ENCODE results near the gene UFL1. TPM values are rescaled to one million over a fixed set of nuclear protein-coding genes. Genes with fewer than 3 reads are reported as not detected.
"Not testable (repeated sequence)": the region's sequence is repeated elsewhere in the genome, so short reads cannot be mapped to it uniquely, and the experiment has no call there.

Gene UFL1
- 10 to 100 TPM; 21.5 to 24.9 (median 24.3) TPM for total RNA-seq
- long read RNA-seq, donor 1, full-length matches to known transcripts, result 9 of 16 reads
- long read RNA-seq, donor 1, partial matches to known transcripts, result 5 of 16 reads
- long read RNA-seq, donor 1, other reads (novel, unspliced or antisense), result 2 of 16 reads
- long read RNA-seq, donor 2, full-length matches to known transcripts, result 1 of 45 reads
- long read RNA-seq, donor 2, partial matches to known transcripts, result 41 of 45 reads
- long read RNA-seq, donor 2, other reads (novel, unspliced or antisense), result 3 of 45 reads

DNA sequence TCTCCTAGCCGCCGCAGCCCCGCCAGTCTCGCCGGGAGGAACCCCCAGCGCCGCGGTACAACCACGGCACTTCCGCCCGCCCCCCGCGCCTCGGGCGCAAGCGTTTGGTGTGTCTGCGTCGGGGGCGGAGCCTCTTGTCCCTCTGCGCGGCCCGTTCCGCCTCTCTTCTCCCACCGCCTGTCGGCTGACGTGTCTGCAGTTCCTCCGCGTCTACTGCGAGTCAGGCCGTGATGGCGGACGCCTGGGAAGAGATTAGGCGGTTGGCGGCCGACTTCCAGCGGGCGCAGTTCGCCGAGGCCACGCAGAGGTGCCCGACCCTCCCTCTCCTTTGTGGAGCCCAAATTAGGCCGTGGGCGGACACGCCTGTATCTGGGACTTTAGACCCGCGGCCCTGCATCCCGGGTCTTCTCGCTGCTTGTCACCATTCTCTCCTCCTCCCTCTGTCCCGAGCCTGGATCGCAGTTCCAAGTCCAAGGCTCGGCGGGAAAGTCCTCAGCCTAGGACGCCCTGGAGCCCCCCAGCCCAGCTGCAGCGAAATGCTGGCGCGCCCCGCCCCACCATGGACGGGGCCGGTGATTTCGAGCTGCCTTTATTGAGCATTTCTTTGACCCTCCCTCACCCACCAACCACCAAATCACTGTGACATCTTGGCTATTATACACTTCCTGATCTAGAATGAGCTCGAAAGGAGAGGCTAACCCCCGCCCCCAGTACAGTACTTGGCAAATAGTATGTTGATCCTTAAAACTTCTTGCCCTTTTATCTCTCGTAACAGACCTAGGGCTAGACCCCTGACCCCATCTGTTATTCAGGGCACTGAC lies at the start of gene UFL1:
TSS of gene UFL1 (plus strand) at position 163 of the 821 bp plus-strand sequence. CDS start at position 231, 68 bp downstream.
- Histone ChIP-seq H3K4me1 (ENCODE audit: low read depth) (peaks cover 21% of the 10 kb centered on the region), H3K9me3 (no peaks in the 10 kb centered on the region), H3K36me3 (ENCODE audit: low read depth) (no peaks in the 10 kb centered on the region), H3K4me3 (peak within 1 kb of the TSS; percentile 43)
- TF ChIP-seq CTCF (IDR thresholded peaks at IDR 0.05), result peak; percentile 6
- intact Hi-C loops (cut with DNase I, micrococcal nuclease), result loop anchor here in 1 of 2 donors (10.0 kb wide), 1 partner anchor 373 kb away; the partner anchor contains the start of gene NDUFAF4
- DNase-seq, result peak; percentile 95 to 97 (median 95)
- peak; percentile 99 for ATAC-seq

DNA sequence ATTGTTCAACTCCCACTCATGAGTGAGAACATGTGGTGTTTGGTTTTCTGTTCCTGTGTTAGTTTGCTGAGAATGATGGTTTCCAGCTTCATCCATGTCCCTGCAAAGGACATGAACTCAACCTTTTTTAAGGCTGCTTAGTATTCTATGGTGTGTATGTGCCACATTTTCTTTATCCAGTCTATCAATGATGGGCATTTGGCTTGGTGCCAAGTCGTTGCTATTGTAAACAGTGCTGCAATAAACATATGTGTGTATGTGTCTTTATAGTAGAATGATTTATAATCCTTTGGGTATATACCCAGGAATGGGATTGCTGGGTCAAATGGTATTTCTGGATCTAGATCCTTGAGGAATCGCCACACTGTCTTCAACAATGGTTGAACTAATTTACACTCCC lies 49.3 kb upstream of the UFL1 start:
- intact Hi-C loops (cut with DNase I, micrococcal nuclease); H3K4me3 ChIP-seq; ATAC-seq; H3K4me1 ChIP-seq (ENCODE audit: low read depth); H3K36me3 ChIP-seq (ENCODE audit: low read depth); DNase-seq; H3K9me3 ChIP-seq: not testable (repeated sequence)

DNA sequence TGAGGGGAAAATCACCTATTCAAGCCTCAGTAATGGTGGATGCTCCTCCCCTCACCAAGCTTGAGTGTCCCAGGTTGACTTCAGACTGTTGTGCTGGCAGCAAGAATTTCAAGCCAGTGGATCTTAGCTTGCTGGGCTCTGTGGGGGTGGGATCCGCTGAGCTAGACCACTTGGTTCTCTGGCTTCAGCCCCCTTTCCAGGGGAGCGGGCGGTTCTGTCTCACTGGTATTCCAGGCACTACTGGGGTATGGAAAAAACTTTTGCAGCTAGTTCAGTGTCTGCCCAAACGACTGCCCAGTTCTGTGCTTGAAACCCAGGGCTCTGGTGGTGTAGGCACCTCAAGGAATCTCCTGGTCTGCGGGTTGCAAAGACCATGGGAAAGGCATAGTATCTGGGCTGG lies 42.9 kb upstream of the UFL1 start:
- DNase-seq, result no peak
- Histone ChIP-seq H3K4me1 (ENCODE audit: low read depth) (no peaks in the 10 kb centered on the region), H3K9me3 (peaks cover 28% of the 10 kb centered on the region), H3K36me3 (ENCODE audit: low read depth) (no peaks in the 10 kb centered on the region), H3K4me3 (no peak overlapping the region)
- no peak for ATAC-seq
- TF ChIP-seq CTCF (IDR thresholded peaks at IDR 0.05), result no peak
- intact Hi-C loops (cut with DNase I, micrococcal nuclease), result no loop called here

- no peaks in the 10 kb centered on the region for H3K36me3 ChIP-seq (ENCODE audit: low read depth)
- H3K9me3 ChIP-seq, result peaks cover 83% of the 10 kb centered on the region
- no peaks in the 10 kb centered on the region for H3K4me1 ChIP-seq (ENCODE audit: low read depth)
- ATAC-seq, result no peak
- intact Hi-C loops (cut with DNase I, micrococcal nuclease), result no loop called here
- no peak for DNase-seq
- TF ChIP-seq CTCF (IDR thresholded peaks at IDR 0.05), result no peak
- H3K4me3 ChIP-seq, result no peak overlapping the region
These were observed 29.7 kb upstream of the UFL1 start for GRCh38 chr6:96491926-96492325.

DNA sequence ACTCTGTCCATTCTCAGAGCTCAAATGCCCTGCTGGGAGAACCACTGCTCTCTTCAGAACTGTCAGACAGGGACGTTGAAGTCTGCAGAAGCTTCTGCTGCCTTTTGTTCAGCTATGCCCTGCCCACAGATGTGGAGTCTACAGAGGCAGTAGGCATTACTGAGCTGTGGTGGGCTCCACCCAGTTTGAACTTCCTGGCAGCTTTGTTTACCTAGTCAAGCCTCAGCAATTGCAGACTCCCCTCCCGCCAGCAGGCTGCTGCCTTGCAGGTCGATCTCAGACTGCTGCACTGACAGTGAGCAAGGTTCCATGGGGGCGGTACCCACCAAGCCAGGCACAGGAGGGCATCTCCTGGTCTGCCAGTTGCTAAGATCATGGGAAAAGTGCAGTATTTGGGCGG lies 21.8 kb upstream of the UFL1 start:
- Histone ChIP-seq H3K9me3 (peaks cover 58% of the 10 kb centered on the region), H3K36me3 (ENCODE audit: low read depth) (no peaks in the 10 kb centered on the region), H3K4me1 (ENCODE audit: low read depth) (no peaks in the 10 kb centered on the region), H3K4me3 (no peak overlapping the region)
- DNase-seq (peak in 1 of 3 donors; percentile 52), ATAC-seq (no peak)
- TF ChIP-seq CTCF (IDR thresholded peaks at IDR 0.05), result no peak
- intact Hi-C loops (cut with DNase I, micrococcal nuclease), result no loop called here

DNA sequence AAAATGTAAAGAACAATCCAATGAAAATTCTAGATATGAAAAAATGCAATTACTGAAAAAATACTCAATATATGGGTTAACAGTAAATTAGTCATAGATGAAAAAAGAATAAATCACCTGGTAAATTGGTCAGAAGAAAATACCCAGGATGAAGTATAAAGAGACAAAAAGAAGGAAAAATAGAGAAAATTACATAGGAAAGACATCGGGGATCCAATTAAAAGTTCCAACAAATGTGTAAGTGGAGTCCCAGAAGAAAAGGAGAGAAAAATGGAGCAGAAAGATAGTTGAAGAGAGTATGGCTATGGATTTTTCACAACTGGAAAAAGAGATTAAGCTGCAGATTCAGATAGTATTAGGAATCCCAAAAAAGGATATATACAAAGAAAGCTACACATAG lies 18.7 kb upstream of the UFL1 start:
- H3K4me1 ChIP-seq (ENCODE audit: low read depth), result no peaks in the 10 kb centered on the region
- intact Hi-C loops (cut with DNase I, micrococcal nuclease), result no loop called here
- no peak overlapping the region for H3K4me3 ChIP-seq
- no peak for ATAC-seq
- no peak for TF ChIP-seq CTCF (IDR thresholded peaks at IDR 0.05)
- no peak for DNase-seq
- peaks cover 29% of the 10 kb centered on the region for H3K9me3 ChIP-seq
- H3K36me3 ChIP-seq (ENCODE audit: low read depth), result no peaks in the 10 kb centered on the region
